GM20000 (cell line): ENCODE measurements around the gene NAV3.

Experiments
- DNase-seq: peaks from one replicate; pipeline ENCODE4 v3.0.0; 2012; ENCODE audit warnings: low spot score
- CTCF ChIP-seq: IDR thresholded peaks from 2 replicates; pipeline ENCODE4 v1.5.1; 2012; ENCODE audit warnings: mild to moderate bottlenecking, control low read depth; ENCODE audit errors: extremely low read depth, missing control alignments

Gene NAV3

DNA sequence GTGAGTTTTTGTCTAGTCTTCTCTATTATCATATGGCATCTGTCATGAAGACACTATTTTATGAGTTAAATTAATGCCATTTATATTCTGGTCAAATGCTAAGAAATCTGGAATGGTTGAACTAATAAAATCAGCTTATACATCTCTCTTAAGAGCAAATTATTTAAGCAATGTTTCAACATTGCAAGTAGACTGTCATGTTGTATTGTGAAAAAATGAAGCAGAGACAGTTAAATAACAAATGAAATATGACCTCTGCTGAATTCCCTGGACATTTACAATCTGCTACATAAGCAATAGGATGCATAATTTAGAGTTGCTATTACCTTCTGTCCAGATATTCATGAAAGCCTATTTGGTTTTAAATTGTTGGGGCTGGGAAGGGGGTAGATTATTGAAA lies 30.6 kb downstream of the NAV3 start:
- no peak for DNase-seq
- TF ChIP-seq CTCF: no peak

- TF ChIP-seq CTCF: no peak
- no peak for DNase-seq
Measured at GRCh38 chr12:77865178-77865577, 34.5 kb downstream of the NAV3 start.

GRCh38 chr12:77878901-77879300 lies 48.2 kb downstream of the NAV3 start:
- TF ChIP-seq CTCF: no peak
- no peak for DNase-seq

GRCh38 chr12:77882709-77883108 lies 52.0 kb downstream of the NAV3 start:
- TF ChIP-seq CTCF: no peak
- DNase-seq: no peak

GRCh38 chr12:77888611-77889010 lies 57.9 kb downstream of the NAV3 start:
- no peak for DNase-seq
- no peak for TF ChIP-seq CTCF

DNA sequence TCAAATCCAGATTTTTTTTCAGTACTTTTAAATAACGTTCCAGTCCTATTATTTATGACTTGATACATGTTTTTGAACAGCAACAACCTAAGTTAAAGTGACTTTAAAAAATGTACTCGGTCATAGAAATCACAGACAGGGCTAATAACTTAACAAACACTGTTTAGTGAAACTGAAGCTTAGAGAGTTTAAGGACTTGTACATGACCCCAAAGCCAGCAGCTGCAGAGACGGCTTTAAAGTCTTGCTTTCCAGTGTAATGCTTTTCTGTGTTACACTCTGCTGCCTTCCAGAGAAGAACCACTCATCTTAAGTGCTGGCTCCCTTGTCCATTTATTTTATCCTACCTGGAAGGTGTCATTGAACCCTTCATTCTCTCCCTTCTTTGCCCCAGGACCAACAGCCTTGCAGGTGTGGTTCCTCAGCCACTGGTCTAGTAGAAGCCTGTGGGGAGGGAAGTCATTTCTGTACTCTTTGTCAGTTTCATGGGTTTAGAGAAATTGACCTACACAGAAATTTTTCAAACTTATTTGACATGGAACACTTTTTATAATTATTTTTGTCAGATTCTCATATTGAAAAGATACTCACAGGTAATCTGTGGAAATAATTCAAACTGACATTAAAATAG lies 60.9 kb downstream of the NAV3 start:
- TF ChIP-seq CTCF: no peak
- no peak for DNase-seq

DNA sequence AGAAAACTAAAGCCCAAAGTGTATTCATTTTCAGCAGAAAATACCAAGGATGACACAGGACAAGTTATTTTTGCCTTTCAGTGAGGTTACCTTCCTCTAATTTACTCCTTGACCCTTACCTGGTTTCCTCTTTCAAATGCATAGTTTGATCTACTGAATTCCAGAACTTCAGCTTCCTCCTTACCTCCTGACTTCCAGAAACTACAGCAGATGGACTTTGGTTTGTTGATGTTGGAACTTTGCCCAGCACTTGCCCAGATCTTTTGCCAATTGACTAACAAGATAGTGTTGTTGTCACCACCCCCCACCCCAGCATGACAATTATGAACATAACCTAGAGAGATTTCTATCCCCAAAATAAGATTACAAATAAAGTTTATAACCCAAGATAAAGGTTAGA lies 63.2 kb downstream of the NAV3 start:
- TF ChIP-seq CTCF: no peak
- DNase-seq: no peak
